Stimulated activated CD8-positive, alpha-beta memory T cell treated with anti-CD3 and anti-CD28 coated beads, Interleukin-7, amount 100 ng/mL, for 24 hours (primary cell): Measurements from ENCODE around the gene LALBA.
"Not testable (repeated sequence)": the region's sequence is repeated elsewhere in the genome, so short reads cannot be mapped to it uniquely, and the experiment has no call there.

Experiments
- DNase-seq: peaks from one replicate; pipeline ENCODE4 v3.0.0-alpha.2; 2020; ENCODE audit warnings: low read depth

LALBA gene

GRCh38 chr12:48527891-48528670 is 41.8 kb downstream of the LALBA start:
- DNase-seq = no peak

- DNase-seq = no peak
Measured at GRCh38 chr12:48525332-48525731, 44.5 kb downstream of the LALBA start, which contains the start of gene OR8S1. OR8S1 (plus strand) TSS chr12:48525632; CDS start chr12:48525632, 0 bp downstream.

DNA sequence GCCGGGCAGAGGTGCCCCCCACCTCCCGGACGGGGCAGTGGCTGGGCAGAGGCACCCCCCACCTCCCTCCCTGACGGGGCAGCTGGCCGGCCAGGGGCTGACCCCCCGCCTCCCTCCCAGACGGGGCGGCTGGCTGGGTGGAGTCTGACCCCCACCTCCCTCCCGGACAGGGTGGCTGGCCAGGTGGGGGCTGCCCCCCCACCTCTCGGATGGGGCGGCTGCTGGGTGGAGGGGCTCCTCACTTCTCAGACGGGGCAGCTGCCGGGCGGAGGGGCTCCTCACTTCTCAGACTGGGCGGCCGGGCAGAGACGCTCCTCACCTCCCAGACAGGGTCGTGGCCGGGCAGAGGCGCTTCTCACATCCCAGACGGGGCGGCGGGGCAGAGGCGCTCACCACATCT is 49.5 kb downstream of the LALBA start:
- DNase-seq = not testable (repeated sequence)
